HG03442 (cell line): Measurements from ENCODE around the gene KCTD18.

Source experiments
- ATAC-seq: cut with Tn5 transposase; IDR thresholded peaks from one replicate; pipeline ENCODE4 v1.9.1; 2021; ENCODE audit warnings: mild to moderate bottlenecking, moderate library complexity; ENCODE audit not compliant: unreplicated experiment

The KCTD18 gene

GRCh38 chr2:200509612-200510433 lies at the start of gene KCTD18:
TSS of gene KCTD18 (minus strand) at chr2:200510068. CDS start at chr2:200507016, 3,052 bp downstream.
- ATAC-seq = peak; percentile 98

DNA sequence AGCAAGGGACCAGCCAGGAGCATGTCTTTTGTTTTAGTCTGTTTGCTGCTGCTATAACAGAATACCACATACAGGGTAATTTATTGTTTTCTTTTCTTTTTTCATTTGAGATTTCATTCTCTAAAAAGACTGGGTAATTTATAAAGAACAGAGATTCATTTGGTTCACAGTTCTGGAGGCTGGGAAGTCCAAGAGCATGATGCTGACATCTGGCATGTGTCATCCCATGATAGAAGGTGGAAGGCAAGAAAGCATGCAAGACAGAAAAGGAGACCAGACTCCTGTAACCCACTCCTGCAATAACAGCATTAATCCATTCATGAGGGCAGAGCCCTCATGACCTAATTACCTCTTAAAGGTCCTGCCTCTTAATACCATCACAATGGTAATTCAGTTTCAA lies 30.9 kb upstream of the KCTD18 start:
- no peak for ATAC-seq

- no peak for ATAC-seq
Measured at GRCh38 chr2:200538139-200538538, 28.3 kb upstream of the KCTD18 start.

- ATAC-seq = no peak
Measured at GRCh38 chr2:200534572-200534971, 24.7 kb upstream of the KCTD18 start.

- no peak for ATAC-seq
Measured at GRCh38 chr2:200533754-200534153, 23.9 kb upstream of the KCTD18 start.

- ATAC-seq = no peak
Measured at GRCh38 chr2:200528228-200528627, 18.4 kb upstream of the KCTD18 start.

- ATAC-seq = peak; percentile 99
Measured at GRCh38 chr2:200525882-200526651, 16.2 kb upstream of the KCTD18 start, which contains the start of gene SGO2. TSS of gene SGO2 (plus strand) at chr2:200526207. CDS start at chr2:200532976, 6,769 bp downstream.

GRCh38 chr2:200525551-200525881 lies 15.6 kb upstream of the KCTD18 start:
- no peak for ATAC-seq

GRCh38 chr2:200525066-200525465 lies 15.2 kb upstream of the KCTD18 start:
- ATAC-seq = no peak

GRCh38 chr2:200523604-200524003 lies 13.7 kb upstream of the KCTD18 start:
- no peak for ATAC-seq

DNA sequence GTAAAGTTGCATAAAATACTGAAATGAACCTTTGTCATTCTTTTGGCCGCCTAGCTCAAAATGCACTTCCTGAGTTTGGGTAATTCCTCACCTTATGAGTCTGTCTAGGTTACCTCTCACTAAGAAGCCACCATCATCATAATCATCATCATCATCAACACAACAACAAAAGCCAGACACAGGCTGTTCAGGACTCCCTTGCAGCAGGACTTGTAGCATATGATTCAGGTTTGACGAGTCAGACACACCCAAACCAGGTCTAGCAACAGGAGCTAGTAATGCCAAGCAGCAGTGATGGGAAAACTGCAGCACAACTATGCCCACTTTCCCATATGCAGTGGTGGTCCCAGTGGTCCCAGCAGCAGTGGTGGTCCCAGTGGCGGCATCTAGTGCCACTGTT lies 13.3 kb upstream of the KCTD18 start:
- ATAC-seq = no peak

DNA sequence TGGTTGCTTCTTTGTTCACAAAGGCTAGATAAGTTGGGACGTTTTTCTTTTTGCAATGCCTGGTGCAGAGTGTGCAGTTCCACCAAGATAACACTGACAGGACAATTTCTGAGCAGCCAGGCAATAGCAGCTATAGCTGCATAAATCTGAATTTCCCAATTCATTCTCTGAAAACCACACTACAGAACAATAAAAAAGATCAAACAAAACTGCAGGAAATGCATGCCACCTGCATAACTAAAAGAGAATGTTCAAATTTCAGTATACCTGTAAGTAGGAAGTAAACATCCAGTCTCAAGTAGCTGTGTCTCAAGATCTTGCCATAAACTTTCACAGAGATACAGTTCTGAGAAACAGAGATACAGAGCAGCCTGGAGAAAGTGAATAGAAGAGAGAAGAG lies 5.3 kb upstream of the KCTD18 start:
- no peak for ATAC-seq

GRCh38 chr2:200509235-200509611 lies 645 bp downstream of the KCTD18 start:
- peak; percentile 3 for ATAC-seq

- ATAC-seq = no peak
Measured at GRCh38 chr2:200507179-200507578, 2.7 kb downstream of the KCTD18 start.

DNA sequence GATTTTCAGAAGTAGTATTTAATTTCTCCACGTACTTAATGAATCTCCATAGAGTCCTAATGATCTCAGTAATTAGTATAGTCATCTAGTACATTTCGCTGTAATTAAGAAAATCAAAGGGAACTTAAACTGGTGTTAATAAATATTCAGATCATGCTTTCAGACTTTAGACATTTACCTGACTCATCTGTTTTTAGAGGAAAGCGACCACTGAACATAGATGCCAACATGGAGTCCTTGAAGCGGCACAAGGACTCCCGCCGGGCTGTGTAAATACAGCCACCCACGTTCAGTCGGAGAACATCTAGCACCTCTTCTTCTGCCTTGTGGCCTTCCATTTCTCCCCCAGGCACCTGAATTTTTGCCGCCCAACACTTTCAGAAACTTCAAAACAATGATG lies 3.2 kb downstream of the KCTD18 start:
- no peak for ATAC-seq

DNA sequence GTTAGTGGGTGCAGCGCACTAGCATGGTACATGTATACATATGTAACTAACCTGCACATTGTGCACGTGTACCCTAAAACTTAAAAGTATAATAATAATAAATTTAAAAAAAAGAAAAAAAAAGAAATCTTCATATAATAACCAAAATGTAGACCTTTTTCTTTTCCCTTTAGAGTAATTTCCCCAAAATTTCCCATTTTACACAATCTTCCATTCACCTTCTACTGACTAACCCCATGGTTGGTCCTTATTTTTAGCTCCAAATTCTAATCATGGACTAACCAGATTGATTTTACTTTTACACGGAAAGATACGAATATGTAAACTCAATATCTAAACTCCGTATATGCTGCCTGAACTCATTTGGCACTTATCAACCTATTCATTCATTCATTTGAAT lies 7.7 kb downstream of the KCTD18 start:
- ATAC-seq = no peak

- ATAC-seq = no peak
Measured at GRCh38 chr2:200498402-200499162, 11.3 kb downstream of the KCTD18 start.

GRCh38 chr2:200496696-200497095 lies 13.2 kb downstream of the KCTD18 start:
- ATAC-seq = no peak

DNA sequence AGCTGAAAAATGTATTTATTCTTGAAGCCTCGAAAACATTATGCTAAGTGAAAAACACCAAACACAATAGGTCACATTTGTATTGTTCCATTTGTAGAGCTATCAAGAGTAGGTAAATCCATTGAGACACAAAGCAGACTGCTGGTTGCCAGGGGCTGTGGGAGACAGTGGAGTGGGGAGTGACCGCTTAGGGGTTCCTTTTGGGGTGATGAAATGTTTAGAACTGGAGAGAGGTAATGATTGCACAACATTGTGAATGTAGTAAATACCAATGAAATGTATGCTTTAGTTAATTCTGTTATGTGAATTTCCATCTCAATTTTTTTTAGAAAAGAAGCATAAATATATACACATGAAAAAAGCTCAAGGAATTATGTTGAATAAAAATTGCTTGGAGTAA lies 15.8 kb downstream of the KCTD18 start:
- no peak for ATAC-seq

DNA sequence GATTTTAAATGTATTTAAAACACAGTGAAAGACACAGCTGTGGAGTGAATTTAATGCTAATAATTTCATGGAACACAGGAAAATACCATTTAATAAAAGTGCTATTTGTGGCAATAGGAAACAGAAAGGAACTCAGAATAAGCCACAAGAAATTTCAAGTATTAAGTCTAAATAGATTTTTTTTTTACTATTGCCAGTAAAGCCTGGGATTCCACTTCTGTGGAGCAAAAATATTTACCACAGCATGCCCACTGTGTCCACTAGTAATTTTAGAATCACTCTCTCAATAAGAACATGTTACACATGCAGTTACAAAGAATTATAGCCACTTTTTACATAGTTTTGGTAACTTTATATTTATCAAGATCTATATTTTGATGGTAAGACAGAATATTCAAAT lies 17.2 kb downstream of the KCTD18 start:
- no peak for ATAC-seq

DNA sequence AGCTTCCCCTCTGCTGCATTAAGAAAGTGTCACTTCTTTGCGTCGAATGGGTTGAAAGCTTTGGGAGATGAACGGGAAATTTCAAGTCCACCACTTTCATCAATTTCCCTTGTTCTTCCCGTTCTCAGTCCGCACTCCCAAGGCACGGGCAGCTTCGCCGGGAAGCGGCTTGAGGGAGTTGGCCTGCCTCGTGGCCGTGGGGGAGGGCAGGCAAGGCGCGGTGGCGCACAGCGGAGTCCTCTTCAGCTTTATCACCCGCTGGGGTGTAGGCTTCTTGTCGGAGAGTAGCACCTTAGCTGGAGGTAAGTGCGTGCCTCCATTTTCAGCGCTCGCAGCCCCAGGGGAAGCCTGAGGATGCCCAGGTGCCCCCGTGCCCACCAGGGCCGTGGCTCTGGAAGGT lies 19.9 kb downstream of the KCTD18 start:
- ATAC-seq = no peak

DNA sequence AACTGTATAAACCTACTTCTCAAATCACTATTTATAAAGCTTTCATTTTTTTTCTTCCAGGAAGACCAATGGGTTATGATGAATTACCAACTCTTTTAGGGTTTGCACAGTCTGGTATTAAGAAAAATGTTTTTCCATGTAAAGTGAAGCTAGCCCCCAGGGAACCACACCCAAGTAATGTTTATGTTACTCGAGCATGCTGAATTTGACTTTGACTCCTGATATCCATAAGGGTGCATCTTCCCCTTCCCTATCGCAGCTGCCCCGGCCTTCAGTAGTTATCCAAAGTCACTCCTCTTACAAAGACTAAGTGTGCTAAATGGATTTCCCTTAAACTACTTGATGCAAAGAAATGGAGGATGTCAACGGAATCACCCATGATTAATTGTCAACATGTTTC lies 21.7 kb downstream of the KCTD18 start:
- ATAC-seq = no peak
